ENCODE data around the gene PPP2R5B.

- TF ChIP-seq, protein P1, sequence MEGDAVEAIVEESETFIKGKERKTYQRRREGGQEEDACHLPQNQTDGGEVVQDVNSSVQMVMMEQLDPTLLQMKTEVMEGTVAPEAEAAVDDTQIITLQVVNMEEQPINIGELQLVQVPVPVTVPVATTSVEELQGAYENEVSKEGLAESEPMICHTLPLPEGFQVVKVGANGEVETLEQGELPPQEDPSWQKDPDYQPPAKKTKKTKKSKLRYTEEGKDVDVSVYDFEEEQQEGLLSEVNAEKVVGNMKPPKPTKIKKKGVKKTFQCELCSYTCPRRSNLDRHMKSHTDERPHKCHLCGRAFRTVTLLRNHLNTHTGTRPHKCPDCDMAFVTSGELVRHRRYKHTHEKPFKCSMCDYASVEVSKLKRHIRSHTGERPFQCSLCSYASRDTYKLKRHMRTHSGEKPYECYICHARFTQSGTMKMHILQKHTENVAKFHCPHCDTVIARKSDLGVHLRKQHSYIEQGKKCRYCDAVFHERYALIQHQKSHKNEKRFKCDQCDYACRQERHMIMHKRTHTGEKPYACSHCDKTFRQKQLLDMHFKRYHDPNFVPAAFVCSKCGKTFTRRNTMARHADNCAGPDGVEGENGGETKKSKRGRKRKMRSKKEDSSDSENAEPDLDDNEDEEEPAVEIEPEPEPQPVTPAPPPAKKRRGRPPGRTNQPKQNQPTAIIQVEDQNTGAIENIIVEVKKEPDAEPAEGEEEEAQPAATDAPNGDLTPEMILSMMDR (IDR thresholded peaks at IDR 0.05), result no peak
- TF ChIP-seq POLR2A (IDR thresholded peaks at IDR 0.05), result no peak
Measured at GRCh38 chr11:64884019-64884418, 40.5 kb upstream of the PPP2R5B start.
